ENCODE results near the gene CHN1.
A peak's percentile ranks its signal among the peaks of the same experiment; 100 is the strongest.

The CHN1 gene

DNA sequence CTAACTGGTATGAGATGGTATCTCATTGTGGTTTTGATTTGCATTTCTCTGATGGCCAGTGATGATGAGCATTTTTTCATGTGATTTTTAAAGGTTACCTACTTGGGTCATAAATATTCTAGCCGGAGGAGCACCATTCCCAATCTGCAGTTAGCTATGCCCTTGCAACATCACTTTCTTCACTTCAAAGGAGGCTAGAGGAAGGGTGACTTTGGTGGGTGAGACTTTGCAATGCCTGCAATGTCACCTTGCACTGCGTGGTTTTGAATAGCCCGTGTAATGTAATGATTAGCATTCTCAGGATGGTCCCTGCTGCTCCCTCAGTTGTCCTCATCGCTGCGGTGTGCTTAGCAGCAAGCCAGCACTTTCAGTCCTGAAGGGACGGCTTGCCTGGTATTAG lies 184.8 kb downstream of the CHN1 start:
- no peak for DNase-seq

DNA sequence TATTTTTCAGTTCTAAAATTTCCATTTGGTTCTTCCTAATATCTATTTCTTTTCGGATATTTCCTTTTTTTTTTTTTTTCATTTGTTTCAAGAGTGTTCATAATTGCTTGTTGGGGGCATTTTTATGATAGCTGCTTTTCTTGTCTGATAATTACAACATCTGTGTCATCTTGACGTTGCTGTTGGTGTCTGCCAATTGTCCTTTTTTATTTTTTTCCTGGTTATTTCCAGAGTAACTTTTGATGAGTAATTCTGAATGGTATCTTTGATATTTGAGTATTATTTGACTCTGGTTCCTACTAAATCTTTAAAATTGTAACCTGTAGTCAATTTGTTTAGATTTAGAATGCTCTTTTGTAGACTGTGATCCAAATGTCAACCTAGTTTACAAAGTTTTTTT lies 189.7 kb downstream of the CHN1 start:
- DNase-seq: no peak

DNA sequence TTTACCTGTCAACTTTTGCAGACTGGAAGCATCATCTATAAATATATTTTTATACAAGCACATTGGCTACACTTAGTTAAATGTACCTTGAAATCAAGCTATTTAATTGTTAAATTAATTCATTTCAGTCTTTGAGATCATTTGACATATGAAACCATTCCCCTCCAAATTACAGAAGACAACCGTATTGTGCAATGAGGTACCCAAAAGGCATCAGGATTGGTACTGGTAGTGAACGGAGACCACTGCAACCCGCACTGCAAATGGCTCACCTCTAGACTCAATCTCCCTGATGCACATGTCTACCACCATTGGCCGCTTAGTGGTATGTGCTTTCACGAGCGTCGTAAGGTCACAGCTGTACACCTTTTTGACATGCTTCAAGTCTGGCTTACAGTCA lies 193.1 kb downstream of the CHN1 start:
- DNase-seq: no peak

DNA sequence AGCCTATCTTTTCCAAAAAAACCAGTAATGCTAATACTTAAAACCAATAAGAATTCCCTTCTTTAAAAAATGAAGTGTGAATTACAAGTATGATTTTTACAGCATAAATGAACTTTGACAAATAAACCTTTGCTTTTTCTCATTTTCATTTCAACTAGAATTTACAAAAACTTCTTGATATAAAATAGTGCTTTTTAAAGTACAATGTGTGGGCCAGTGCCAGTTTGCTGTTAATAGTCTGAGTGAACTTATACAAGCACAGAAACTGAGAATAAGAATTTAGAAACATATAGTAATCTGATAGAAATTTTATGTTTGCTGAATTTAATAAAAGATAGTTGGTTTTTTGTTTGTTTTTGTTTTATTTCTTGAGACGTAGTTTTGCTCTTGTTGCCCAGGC lies 197.2 kb downstream of the CHN1 start:
- DNase-seq: no peak

DNA sequence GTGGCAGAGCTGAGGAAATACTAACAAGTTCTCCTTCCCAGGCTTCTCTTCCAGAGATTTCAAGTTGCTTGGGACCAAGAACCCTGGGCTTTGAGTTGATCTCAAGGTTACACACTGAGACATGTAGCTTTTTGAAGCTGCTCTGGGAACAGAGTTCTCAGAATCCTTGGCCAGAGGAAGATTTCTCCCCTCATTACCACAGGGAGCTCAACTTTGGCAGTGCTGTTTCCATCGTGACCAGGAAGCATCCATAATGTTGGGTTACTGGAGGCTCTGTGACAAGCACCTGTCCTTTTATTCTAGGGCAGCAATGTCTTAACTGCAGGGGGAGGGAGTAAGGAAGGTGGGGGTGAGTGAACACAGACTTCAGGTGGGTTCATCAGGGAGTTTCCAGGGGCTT lies 199.4 kb downstream of the CHN1 start:
- DNase-seq: no peak

DNA sequence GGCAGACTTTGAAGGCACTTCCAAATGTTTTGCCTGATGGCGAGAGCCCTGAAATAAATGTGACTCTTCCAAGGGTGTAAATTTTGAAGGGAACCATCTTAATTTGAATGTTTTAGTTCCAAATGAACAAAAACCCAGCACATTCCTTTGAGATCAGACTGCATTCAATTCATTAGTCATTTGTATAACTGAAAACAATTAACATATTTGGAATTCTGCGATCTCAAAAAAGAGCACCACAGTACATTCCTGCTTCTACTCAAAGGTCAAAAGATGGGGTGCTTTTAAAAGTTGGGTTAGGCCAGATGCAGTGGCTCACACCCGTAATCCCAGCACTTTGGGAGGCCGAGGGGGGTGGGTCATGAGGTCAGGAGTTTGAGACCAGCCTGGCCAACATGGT lies 202.7 kb downstream of the CHN1 start:
- no peak for DNase-seq

DNA sequence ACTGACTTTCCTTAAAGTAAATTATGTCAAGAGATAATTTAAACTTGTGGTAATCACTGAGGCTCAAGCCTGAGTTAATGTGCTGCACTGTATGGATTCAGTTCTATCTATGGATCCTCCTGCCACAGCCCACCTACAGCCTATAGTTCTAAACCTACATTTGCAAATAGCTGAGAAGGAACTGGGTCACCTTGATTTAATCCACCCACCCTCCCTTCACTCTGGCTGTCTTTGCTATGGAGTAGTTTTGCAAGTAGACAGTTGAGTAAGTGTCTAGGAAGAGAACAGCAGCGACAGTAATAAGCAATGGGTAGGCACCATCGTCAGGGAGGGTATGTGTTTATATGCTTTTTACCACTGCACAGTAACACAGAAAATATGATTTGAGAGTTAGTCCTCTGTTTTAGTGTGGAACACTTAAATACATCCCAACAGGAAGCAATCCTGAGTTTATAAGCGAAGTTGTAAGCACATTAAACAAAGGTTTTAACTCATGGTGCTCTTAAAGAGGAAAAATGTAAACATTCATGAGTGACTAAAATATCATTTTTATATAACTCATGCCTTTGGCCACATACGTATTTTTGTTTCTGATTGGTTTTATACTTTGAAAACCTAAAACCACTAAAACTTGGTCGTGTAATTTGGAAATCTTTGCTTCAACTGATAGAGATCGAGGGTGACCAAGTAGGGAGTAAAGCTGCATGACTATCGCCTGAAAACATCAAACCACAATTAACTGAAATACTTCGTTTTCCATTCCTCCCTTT lies 204.6 kb downstream of the CHN1 start:
- DNase-seq: no peak

DNA sequence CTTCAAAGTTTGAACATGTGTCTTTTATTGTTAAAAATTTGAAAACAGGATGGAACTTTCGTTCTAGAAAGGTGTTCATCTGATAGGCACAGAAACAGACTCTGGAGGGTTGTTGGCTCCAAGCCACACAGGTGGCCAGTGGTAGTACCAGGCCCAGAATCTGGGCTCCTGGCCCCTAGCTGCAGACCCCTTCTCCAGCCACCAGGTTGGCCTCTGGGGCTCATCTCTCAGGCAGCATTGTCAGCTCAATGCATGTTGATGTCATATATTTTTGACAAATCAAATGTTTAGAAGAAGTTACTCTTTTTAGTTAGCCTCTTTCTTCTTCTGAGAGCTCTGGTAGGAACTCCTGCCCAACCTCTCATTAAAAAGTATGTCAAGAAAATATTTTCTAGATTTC lies 206.4 kb downstream of the CHN1 start:
- DNase-seq: no peak

DNA sequence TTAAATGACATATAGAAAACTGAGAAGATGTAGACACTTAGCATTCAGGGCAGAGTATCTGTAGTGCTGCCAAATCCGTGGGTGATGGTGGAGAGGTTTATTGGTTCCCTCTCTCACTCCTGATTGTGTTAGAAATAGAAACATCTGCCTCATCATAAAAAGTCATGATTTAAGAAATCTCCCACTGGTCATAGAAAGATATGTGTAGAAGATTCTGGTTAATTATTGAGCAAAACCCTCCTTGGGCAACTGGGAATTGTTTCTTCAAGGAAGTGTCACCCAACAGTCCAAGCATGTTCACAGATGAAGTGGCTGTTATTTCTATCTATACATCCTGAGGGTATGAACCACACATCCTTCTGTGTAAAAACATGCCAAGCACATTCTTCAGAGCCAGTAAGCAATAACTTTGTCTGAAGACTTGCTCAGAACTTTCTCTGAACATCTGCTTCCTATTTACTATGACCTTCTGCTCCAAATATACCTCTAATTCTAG lies 207.4 kb downstream of the CHN1 start:
- no peak for DNase-seq

DNA sequence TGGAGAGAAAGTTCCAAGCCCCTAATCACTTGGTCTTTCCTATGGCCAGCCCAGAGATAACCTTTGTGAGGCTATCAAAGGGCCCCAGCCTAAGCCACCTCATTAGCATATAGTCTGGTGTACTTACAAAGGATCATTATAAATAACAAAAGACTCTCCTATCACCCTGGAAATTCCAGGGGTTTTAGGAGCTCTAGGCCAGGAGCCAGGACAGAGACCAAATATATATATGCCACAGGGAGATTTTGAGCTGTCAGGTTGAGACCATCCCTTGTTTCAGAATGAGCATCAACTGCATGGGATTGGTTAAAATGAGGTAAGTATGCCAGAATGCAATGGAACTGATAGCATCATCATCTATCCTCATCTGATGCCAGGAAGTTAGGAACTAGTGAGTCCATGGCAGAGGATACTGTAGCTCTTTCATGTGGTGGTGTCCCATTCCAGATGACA lies 208.8 kb downstream of the CHN1 start:
- no peak for DNase-seq

DNA sequence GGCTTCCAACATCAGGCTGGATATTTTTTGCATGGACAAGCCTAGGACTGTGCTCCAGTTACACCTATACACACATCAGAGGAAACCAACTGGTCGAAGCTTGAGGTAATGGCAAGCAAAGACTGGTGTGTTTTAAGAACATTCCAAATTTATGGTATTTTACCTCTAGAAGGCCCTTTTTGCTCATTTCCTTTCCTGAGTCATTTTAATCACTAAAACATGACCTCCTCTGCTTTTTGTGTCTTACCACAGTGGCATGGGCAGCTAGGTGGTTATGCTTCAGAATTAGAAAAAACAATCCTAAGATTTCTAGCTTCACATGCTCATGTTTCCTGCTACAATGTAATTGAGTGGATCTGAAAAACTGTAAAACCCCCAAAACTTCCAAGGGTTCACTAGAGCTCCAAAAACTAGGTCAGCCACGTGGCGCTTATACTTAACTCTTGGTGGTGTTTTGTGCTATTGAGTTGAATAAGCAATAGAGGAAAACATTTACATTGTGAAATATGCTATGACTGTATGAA lies 210.3 kb downstream of the CHN1 start:
- no peak for DNase-seq

DNA sequence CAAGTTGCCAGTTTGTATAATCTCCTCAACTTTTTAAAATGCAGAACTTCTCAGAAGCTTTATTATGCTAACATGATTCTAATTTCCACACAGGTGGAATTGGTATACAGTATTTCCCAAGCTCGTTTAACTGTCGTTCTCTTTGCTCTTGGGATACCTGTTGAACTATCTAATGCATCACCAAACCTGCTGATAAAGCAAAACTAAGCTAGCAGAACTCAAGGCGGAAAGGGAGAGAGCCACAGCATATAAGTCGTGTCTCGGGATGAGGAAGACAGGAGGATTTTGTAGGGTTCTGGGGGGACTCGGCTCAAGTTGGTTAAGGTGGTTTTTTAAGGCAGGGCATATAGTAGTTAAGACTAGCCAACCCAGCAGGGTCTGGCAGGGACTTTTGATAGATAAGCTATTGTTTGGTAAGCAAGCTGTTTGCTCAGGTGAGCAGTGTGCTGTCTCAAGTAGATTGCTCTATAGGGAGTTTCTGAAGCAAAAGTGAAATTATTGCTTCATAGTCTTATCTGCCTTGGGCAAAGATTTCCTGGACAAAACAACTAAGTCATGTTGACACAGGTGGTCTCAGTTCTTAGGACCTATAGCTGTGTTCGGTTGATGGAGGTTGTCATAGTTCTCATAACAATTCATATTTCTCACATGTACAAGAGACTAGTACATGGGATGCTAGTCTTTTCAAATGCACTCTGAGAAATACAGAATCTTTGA lies 212.7 kb downstream of the CHN1 start:
- no peak for DNase-seq

DNA sequence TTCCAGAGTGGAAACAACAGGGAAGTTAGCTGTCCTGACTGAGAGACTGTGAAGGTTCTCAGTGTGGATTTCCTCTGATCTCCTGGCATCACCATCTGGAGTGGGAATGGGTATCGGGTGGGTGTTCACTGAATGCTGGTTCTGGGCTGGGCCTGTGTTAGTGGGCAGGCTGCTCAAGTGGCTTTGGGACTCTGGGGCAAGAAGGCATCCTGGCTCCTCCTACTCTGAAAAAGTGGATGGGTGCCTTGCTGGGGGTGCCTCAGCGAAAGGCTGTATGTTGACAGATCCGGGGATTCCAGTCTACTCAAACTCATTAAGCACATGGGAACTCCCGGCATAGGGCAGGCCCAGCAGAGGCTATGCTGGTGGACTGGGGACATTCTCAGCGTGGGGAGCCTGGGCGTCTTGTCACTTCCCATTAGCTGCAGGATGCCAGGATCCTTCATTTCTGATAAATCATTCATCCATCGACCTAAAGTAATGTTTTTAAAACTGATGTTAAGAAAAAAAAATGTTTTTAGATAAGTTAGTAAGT lies 213.4 kb downstream of the CHN1 start:
- DNase-seq: no peak

DNA sequence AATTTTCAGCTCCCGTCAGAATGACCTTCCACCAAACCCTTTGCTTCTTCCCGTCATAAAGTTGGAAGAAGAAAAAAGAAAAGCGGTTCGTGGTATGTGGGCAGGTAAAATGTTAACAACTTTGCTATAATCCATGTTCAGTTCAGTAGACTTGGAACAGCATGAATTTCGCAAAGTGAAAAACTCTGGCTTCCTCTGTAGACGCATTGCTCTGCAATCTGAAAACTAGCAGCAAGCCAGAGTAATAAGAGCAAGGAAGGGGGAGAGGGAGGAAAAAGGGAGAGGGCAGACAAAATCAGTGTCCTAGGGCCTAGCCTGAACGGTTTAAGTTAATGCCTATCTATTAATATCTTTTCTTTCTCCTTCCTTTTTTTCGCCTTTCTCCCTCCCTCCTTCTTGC lies 214.2 kb downstream of the CHN1 start:
- DNase-seq: no peak

DNA sequence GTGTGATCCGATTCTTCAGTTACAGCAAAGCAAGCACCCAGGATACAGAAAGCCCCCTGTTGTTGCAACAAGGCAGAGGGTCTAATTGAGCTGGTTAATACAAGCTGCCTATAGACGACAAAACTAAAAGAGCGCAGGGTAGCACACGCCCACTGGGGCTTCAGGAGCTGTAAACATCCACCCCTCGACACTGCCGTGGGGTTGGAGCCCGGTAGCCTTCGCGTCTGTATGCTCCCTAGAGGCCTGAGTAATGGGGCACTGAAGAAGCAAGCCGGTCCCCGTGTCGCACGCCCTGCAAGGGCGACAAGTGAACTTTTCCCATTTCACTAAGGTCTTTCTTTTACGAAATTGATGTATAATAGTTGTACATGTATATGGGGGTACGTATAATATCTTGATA lies 216.2 kb downstream of the CHN1 start:
- no peak for DNase-seq

DNA sequence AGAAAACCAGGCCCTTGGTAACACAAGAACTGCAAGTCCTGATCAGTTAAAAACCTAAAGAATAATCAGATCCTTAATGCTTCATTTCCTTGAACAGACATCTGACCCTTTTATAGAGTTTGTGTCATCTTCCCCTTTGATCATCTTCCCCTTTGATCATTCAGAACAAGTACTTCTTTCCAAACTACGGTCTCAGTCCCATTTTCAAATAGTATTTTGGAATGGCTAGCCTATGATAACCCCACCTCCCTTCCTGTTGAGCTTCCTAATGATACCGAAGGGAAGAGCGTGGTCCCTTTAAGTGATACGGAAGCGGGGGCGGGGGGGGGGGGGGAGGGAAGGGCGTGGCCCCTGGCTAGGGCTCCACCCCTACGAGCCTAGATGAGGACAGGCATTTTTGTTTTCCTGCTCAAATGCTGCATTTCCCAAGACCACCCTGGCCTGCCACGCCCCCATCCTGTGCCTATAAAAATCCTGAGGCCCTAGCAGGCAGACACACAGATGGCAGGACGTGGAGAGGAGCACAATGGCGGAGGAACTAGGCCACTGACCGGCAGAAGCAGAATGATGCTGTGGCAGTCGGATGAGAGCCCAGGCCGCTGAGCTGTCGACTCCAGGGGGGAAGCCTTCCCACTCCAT lies 216.8 kb downstream of the CHN1 start:
- DNase-seq: no peak

DNA sequence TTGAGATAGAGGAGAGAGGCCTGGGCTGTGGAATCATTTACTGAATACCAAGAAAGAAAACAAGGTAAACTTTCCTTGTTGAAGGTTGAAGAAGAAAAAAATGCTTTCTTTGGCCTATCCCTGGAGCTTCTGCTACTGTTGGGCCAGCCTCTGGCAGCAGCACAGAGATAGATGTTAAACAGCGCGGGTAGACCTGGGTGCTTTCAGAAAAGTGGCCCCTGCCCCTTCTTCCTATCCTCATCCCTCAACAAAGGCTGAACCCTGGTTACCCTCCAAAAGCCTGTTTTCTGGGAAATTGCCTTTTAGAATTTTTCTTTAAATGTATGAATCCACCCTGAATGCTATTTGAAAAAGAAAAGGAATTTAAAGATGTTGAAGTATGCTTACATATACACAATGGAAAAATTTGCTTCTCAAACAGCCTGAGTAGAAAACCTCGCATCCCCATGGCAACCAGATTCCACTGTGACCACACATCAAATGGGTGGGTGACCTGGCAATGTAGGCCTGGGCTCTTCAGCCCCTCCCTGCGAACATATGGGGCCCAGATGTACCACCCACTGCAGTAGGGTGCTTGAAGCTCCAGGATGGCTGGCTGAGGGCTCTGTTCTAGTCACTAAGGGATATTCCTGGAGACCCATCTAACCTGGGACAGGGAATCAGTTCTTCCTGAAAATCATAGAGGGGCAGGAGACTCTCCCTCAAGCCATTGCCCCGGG lies 217.5 kb downstream of the CHN1 start:
- DNase-seq: peak; percentile 97

DNA sequence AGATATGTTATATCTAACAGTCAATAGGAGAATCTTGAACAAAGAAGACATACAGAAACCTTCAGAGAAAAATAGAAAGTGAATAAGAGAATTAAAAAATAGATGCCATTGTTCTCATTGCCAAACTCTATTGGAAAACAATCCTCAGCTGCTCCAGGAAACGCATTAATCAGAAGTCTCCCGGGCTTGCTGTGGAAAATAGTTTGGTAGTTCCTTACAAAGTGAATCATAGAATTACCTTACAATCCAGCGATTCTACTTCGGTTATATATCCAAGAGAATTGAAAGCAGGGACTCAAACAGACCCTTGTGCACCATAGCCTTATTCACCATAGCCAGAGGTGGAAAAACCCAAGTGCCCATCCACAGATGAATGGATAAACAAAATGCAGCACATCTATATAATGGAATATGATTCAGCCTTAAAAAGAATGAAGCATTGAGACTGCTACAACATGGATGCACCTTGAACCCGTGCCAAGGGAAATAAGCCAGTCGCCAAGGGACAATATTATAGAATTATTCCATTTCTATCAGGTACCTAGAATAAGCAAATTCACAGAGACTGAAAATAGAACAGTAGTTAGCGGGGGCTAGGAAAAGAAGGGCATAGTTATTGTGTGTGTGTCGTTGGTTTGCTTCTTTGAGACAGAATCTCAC lies 219.0 kb downstream of the CHN1 start:
- DNase-seq: no peak

DNA sequence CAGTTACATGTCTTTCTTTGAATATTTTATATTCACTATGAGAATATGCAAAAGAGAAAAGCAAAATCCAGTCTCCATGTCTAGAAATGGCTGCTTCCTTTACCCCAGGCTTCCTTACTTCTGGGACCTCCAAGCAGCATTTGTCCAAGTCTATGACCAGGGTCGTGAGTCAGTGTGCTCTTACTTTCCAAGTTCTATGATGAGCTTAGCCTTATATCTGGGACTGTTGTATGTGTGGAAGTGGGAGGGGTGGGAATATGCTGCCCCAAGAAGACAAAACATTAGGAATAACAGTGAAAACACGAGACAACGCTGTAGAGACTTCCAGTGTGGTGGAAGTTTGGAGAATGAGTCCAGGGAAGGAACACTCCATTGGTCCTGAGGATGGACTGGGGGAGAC lies 219.7 kb downstream of the CHN1 start:
- DNase-seq: no peak

DNA sequence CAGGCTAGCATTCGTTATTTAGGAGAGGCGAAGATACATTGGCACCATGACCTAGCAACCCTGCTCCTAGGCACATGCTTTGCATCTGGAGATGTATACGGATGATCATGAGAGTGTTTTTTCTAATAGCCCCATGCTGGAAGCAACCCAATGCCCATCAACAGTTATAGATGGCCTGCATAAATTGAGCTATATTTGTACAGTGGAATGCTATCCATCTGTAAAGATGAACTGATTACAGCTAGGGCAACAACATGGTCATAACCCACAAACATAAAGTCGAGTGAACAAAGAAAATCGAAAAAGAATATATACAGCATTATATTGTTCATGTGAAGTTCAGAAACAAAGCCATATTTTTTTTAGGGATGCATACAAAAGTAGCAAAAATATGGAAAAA lies 220.3 kb downstream of the CHN1 start:
- no peak for DNase-seq

DNA sequence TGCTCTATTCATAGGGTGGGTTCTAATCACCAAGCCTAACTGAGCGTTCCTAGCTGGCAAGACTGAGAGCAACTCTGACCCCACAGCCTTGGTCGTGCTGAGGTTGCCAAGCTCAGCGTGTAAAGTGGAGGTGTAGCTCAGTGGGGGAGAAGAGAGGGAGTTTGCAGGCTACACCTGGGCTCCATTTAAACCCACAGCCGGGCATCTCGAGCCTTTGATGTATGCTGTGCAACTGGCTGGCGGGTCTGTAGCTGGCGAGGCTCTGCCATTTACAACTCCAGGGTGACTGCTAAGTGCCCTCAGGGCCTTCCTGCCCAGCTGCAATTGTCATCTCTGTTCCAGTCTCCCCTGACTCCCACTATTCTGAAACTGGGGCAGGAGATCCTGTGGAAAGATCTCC lies 220.9 kb downstream of the CHN1 start:
- no peak for DNase-seq

DNA sequence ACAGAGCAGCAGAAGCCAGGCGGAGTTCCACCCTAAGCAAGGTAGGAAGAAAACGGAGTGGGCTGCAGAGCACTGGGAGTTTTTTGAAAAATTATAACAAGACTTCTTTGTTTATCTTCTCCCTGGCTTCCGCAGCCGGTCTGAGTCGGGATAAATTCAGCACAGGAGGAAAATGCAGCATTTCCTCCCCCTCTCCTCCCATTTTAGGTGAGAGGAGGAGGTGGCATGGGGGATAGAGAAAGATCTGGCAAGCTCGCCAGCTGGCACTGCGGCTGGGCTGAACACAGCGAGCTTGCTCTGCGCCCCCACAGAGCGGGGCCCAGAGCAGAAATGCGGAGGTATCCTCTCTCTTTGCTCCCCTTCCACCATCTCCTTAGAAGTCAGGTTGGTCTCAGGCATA lies 223.2 kb downstream of the CHN1 start:
- DNase-seq: no peak

Data from amniotic stem cell (primary cell).